Measurements from ENCODE around the gene ARHGAP24. TPM values are rescaled to one million over a fixed set of nuclear protein-coding genes. Genes with fewer than 3 reads are reported as not detected.

Gene ARHGAP24
- total RNA-seq, 1 experiment from 2014 or later, result 2.1 TPM

DNA sequence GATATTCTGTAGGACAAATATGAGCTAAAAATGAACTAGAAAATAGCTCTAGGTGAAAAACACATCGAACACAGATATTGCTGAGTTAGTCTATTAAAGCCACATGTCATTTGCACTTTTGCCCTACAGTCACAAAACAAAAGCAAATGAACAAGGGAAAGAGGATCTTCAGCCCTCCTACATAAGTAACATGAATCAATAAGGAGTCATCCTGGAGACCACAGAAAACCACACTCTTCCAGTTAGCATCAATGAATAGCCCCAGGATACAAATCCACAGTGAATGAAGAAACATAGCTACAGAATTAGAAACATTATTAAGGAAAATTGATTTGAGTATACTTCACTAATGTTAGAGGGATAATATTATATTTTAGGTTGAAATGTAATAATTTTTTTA is 573.5 kb downstream of the ARHGAP24 start:
- Mint-ChIP-seq H3K4me3 (no peak overlapping the region), H3K9me3 (no peaks in the 10 kb centered on the region), H3K27ac (no peak overlapping the region), H3K36me3 (no peaks in the 10 kb centered on the region), H3K4me1 (peaks cover 19% of the 10 kb centered on the region), H3K27me3 (ENCODE audit: low read depth) (no peaks in the 10 kb centered on the region)
- ChIA-PET CTCF (no interaction called here), POLR2A (no interaction called here)
- DNase-seq (ENCODE audit: low spot score) (no peak), ATAC-seq (no peak)
- TF ChIP-seq FOXP1 (CRISPR knock-in tag; IDR thresholded peaks at IDR 0.05; ENCODE audit: borderline replicate concordance) (no peak), SMAD3 (CRISPR knock-in tag; IDR thresholded peaks at IDR 0.05; ENCODE audit: borderline replicate concordance) (no peak), GRHL2 (CRISPR knock-in tag; IDR thresholded peaks at IDR 0.05; ENCODE audit: insufficient replicate concordance, severe bottlenecking) (no peak), ZNF121 (CRISPR knock-in tag; IDR thresholded peaks at IDR 0.05) (no peak), TCF7 (CRISPR knock-in tag; IDR thresholded peaks at IDR 0.05; ENCODE audit: low read depth) (no peak), NFYB (CRISPR knock-in tag; conservative IDR thresholded peaks at IDR 0.05; ENCODE audit: low read depth) (no peak)
- TF ChIP-seq, protein P1, sequence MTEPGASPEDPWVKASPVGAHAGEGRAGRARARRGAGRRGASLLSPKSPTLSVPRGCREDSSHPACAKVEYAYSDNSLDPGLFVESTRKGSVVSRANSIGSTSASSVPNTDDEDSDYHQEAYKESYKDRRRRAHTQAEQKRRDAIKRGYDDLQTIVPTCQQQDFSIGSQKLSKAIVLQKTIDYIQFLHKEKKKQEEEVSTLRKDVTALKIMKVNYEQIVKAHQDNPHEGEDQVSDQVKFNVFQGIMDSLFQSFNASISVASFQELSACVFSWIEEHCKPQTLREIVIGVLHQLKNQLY (CRISPR knock-in tag; IDR thresholded peaks at IDR 0.05), result no peak
- TF ChIP-seq, protein P2, sequence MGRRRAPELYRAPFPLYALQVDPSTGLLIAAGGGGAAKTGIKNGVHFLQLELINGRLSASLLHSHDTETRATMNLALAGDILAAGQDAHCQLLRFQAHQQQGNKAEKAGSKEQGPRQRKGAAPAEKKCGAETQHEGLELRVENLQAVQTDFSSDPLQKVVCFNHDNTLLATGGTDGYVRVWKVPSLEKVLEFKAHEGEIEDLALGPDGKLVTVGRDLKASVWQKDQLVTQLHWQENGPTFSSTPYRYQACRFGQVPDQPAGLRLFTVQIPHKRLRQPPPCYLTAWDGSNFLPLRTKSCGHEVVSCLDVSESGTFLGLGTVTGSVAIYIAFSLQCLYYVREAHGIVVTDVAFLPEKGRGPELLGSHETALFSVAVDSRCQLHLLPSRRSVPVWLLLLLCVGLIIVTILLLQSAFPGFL (CRISPR knock-in tag; IDR thresholded peaks at IDR 0.05; ENCODE audit: borderline replicate concordance), result no peak

DNA sequence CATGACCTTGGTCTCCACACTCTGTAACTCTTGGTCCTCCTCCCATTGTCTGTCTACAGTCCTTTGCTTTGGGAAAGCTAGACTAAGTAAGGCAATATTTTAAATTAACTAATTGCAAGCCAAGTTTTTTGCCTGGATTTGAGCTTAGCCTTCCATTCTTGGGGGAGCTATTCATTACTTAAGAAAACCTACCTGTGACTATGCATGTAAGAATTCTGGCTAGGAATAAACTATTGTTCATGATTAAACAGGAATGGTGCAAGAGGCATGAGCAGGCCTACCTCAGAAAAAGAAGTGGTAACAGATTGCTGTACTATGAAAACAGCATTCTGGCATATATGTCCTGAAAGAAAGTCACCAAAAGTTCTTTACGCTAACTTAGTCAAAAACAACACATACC is 575.5 kb downstream of the ARHGAP24 start:
- ChIA-PET CTCF (no interaction called here), POLR2A (no interaction called here)
- Mint-ChIP-seq H3K27ac (no peak overlapping the region), H3K4me3 (no peak overlapping the region), H3K36me3 (no peaks in the 10 kb centered on the region), H3K9me3 (no peaks in the 10 kb centered on the region), H3K4me1 (peaks cover 10% of the 10 kb centered on the region), H3K27me3 (ENCODE audit: low read depth) (no peaks in the 10 kb centered on the region)
- DNase-seq (ENCODE audit: low spot score) (no peak), ATAC-seq (no peak)
- TF ChIP-seq, protein P3, sequence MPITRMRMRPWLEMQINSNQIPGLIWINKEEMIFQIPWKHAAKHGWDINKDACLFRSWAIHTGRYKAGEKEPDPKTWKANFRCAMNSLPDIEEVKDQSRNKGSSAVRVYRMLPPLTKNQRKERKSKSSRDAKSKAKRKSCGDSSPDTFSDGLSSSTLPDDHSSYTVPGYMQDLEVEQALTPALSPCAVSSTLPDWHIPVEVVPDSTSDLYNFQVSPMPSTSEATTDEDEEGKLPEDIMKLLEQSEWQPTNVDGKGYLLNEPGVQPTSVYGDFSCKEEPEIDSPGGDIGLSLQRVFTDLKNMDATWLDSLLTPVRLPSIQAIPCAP (CRISPR knock-in tag; IDR thresholded peaks at IDR 0.05), result no peak
- TF ChIP-seq, protein P4, sequence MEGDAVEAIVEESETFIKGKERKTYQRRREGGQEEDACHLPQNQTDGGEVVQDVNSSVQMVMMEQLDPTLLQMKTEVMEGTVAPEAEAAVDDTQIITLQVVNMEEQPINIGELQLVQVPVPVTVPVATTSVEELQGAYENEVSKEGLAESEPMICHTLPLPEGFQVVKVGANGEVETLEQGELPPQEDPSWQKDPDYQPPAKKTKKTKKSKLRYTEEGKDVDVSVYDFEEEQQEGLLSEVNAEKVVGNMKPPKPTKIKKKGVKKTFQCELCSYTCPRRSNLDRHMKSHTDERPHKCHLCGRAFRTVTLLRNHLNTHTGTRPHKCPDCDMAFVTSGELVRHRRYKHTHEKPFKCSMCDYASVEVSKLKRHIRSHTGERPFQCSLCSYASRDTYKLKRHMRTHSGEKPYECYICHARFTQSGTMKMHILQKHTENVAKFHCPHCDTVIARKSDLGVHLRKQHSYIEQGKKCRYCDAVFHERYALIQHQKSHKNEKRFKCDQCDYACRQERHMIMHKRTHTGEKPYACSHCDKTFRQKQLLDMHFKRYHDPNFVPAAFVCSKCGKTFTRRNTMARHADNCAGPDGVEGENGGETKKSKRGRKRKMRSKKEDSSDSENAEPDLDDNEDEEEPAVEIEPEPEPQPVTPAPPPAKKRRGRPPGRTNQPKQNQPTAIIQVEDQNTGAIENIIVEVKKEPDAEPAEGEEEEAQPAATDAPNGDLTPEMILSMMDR (IDR thresholded peaks at IDR 0.05), result no peak
- TF ChIP-seq MYBL2 (CRISPR knock-in tag; IDR thresholded peaks at IDR 0.05), result no peak
- no peak for TF ChIP-seq NFATC4 (CRISPR knock-in tag; IDR thresholded peaks at IDR 0.05)
- TF ChIP-seq, protein P5, sequence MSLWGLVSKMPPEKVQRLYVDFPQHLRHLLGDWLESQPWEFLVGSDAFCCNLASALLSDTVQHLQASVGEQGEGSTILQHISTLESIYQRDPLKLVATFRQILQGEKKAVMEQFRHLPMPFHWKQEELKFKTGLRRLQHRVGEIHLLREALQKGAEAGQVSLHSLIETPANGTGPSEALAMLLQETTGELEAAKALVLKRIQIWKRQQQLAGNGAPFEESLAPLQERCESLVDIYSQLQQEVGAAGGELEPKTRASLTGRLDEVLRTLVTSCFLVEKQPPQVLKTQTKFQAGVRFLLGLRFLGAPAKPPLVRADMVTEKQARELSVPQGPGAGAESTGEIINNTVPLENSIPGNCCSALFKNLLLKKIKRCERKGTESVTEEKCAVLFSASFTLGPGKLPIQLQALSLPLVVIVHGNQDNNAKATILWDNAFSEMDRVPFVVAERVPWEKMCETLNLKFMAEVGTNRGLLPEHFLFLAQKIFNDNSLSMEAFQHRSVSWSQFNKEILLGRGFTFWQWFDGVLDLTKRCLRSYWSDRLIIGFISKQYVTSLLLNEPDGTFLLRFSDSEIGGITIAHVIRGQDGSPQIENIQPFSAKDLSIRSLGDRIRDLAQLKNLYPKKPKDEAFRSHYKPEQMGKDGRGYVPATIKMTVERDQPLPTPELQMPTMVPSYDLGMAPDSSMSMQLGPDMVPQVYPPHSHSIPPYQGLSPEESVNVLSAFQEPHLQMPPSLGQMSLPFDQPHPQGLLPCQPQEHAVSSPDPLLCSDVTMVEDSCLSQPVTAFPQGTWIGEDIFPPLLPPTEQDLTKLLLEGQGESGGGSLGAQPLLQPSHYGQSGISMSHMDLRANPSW (CRISPR knock-in tag; conservative IDR thresholded peaks at IDR 0.05; ENCODE audit: low read depth), result no peak
- no peak for TF ChIP-seq ZNF219 (CRISPR knock-in tag; IDR thresholded peaks at IDR 0.05; ENCODE audit: borderline replicate concordance)
- no peak for TF ChIP-seq SMAD4 (CRISPR knock-in tag; IDR thresholded peaks at IDR 0.05)
- TF ChIP-seq, protein P6, sequence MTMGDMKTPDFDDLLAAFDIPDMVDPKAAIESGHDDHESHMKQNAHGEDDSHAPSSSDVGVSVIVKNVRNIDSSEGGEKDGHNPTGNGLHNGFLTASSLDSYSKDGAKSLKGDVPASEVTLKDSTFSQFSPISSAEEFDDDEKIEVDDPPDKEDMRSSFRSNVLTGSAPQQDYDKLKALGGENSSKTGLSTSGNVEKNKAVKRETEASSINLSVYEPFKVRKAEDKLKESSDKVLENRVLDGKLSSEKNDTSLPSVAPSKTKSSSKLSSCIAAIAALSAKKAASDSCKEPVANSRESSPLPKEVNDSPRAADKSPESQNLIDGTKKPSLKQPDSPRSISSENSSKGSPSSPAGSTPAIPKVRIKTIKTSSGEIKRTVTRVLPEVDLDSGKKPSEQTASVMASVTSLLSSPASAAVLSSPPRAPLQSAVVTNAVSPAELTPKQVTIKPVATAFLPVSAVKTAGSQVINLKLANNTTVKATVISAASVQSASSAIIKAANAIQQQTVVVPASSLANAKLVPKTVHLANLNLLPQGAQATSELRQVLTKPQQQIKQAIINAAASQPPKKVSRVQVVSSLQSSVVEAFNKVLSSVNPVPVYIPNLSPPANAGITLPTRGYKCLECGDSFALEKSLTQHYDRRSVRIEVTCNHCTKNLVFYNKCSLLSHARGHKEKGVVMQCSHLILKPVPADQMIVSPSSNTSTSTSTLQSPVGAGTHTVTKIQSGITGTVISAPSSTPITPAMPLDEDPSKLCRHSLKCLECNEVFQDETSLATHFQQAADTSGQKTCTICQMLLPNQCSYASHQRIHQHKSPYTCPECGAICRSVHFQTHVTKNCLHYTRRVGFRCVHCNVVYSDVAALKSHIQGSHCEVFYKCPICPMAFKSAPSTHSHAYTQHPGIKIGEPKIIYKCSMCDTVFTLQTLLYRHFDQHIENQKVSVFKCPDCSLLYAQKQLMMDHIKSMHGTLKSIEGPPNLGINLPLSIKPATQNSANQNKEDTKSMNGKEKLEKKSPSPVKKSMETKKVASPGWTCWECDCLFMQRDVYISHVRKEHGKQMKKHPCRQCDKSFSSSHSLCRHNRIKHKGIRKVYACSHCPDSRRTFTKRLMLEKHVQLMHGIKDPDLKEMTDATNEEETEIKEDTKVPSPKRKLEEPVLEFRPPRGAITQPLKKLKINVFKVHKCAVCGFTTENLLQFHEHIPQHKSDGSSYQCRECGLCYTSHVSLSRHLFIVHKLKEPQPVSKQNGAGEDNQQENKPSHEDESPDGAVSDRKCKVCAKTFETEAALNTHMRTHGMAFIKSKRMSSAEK (CRISPR knock-in tag; IDR thresholded peaks at IDR 0.05; ENCODE audit: borderline replicate concordance), result no peak
- no peak for TF ChIP-seq CREB1 (CRISPR knock-in tag; IDR thresholded peaks at IDR 0.05)
- no peak for TF ChIP-seq ZBTB21 (CRISPR knock-in tag; IDR thresholded peaks at IDR 0.05; ENCODE audit: borderline replicate concordance)
- TF ChIP-seq, protein P7, sequence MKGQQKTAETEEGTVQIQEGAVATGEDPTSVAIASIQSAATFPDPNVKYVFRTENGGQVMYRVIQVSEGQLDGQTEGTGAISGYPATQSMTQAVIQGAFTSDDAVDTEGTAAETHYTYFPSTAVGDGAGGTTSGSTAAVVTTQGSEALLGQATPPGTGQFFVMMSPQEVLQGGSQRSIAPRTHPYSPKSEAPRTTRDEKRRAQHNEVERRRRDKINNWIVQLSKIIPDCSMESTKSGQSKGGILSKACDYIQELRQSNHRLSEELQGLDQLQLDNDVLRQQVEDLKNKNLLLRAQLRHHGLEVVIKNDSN (CRISPR knock-in tag; IDR thresholded peaks at IDR 0.05), result no peak
- TF ChIP-seq EMX1 (CRISPR knock-in tag; IDR thresholded peaks at IDR 0.05), result no peak
- no peak for TF ChIP-seq ZNF671 (CRISPR knock-in tag; IDR thresholded peaks at IDR 0.05)
- TF ChIP-seq, protein P8, sequence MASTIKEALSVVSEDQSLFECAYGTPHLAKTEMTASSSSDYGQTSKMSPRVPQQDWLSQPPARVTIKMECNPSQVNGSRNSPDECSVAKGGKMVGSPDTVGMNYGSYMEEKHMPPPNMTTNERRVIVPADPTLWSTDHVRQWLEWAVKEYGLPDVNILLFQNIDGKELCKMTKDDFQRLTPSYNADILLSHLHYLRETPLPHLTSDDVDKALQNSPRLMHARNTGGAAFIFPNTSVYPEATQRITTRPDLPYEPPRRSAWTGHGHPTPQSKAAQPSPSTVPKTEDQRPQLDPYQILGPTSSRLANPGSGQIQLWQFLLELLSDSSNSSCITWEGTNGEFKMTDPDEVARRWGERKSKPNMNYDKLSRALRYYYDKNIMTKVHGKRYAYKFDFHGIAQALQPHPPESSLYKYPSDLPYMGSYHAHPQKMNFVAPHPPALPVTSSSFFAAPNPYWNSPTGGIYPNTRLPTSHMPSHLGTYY (CRISPR knock-in tag; IDR thresholded peaks at IDR 0.05), result no peak
- no peak for TF ChIP-seq ZNF396 (CRISPR knock-in tag; IDR thresholded peaks at IDR 0.05; ENCODE audit: borderline replicate concordance)
